ENCODE measurements around the gene ATL3.

Gene ATL3

GRCh38 chr11:63592975-63593395 is 78.2 kb downstream of the ATL3 start:
- Histone ChIP-seq H3K36me3 (ENCODE audit: insufficient read depth, low read length) (no peaks in the 10 kb centered on the region), H3K4me2 (ENCODE audit: insufficient read depth, low read length) (no peak overlapping the region), H4K20me1 (ENCODE audit: insufficient read depth, low read length) (no peaks in the 10 kb centered on the region), H3K4me3 (ENCODE audit: low read depth in 1 of 2, low read length in 2 of 2) (no peak overlapping the region), H3K27me3 (ENCODE audit: insufficient read depth, low read length, poor library complexity) (peaks cover 3% of the 10 kb centered on the region), H3K79me2 (ENCODE audit: insufficient read depth, low read length) (no peaks in the 10 kb centered on the region), H3K27ac (ENCODE audit: low read length) (no peak overlapping the region), H3K9me3 (ENCODE audit: insufficient read depth, low read length, severe bottlenecking) (no peaks in the 10 kb centered on the region), H3K9ac (ENCODE audit: low read depth, low read length) (no peak overlapping the region), H2AFZ (ENCODE audit: low read depth, low read length) (no peak overlapping the region), H3K4me1 (ENCODE audit: insufficient read depth, low read length) (no peaks in the 10 kb centered on the region)
- no peak for ATAC-seq (ENCODE audit: insufficient read depth, low read depth)
- DNase-seq: peak; percentile 20
- TF ChIP-seq CTCF (IDR thresholded peaks at IDR 0.05; ENCODE audit: borderline replicate concordance, extremely low read depth, low read length, poor library complexity, severe bottlenecking): peak; percentile 39
- no peak for TF ChIP-seq EZH2 (IDR thresholded peaks at IDR 0.05; ENCODE audit: borderline replicate concordance, low read depth, low read length, severe bottlenecking)

- H3K27me3 ChIP-seq (ENCODE audit: insufficient read depth, low read length, poor library complexity): peaks cover 3% of the 10 kb centered on the region
- H2AFZ ChIP-seq (ENCODE audit: low read depth, low read length): no peak overlapping the region
- H3K79me2 ChIP-seq (ENCODE audit: insufficient read depth, low read length): no peaks in the 10 kb centered on the region
- no peaks in the 10 kb centered on the region for H3K9me3 ChIP-seq (ENCODE audit: insufficient read depth, low read length, severe bottlenecking)
- DNase-seq: no peak
- TF ChIP-seq CTCF (IDR thresholded peaks at IDR 0.05; ENCODE audit: borderline replicate concordance, extremely low read depth, low read length, poor library complexity, severe bottlenecking) (no peak), EZH2 (IDR thresholded peaks at IDR 0.05; ENCODE audit: borderline replicate concordance, low read depth, low read length, severe bottlenecking) (no peak)
- no peak overlapping the region for H3K4me2 ChIP-seq (ENCODE audit: insufficient read depth, low read length)
- no peaks in the 10 kb centered on the region for H3K4me1 ChIP-seq (ENCODE audit: insufficient read depth, low read length)
- no peak overlapping the region for H3K4me3 ChIP-seq (ENCODE audit: low read depth in 1 of 2, low read length in 2 of 2)
- H3K27ac ChIP-seq (ENCODE audit: low read length): no peak overlapping the region
- no peak overlapping the region for H3K9ac ChIP-seq (ENCODE audit: low read depth, low read length)
- no peaks in the 10 kb centered on the region for H4K20me1 ChIP-seq (ENCODE audit: insufficient read depth, low read length)
- no peak for ATAC-seq (ENCODE audit: insufficient read depth, low read depth)
- no peaks in the 10 kb centered on the region for H3K36me3 ChIP-seq (ENCODE audit: insufficient read depth, low read length)
These were observed 81.0 kb downstream of the ATL3 start for GRCh38 chr11:63590024-63590788.

- no peak overlapping the region for H3K27ac ChIP-seq (ENCODE audit: low read length)
- no peak overlapping the region for H3K4me2 ChIP-seq (ENCODE audit: insufficient read depth, low read length)
- peaks cover 3% of the 10 kb centered on the region for H3K27me3 ChIP-seq (ENCODE audit: insufficient read depth, low read length, poor library complexity)
- H3K9me3 ChIP-seq (ENCODE audit: insufficient read depth, low read length, severe bottlenecking): no peaks in the 10 kb centered on the region
- no peak overlapping the region for H2AFZ ChIP-seq (ENCODE audit: low read depth, low read length)
- no peak overlapping the region for H3K9ac ChIP-seq (ENCODE audit: low read depth, low read length)
- DNase-seq: no peak
- TF ChIP-seq CTCF (IDR thresholded peaks at IDR 0.05; ENCODE audit: borderline replicate concordance, extremely low read depth, low read length, poor library complexity, severe bottlenecking) (no peak), EZH2 (IDR thresholded peaks at IDR 0.05; ENCODE audit: borderline replicate concordance, low read depth, low read length, severe bottlenecking) (no peak)
- ATAC-seq (ENCODE audit: insufficient read depth, low read depth): no peak
- no peaks in the 10 kb centered on the region for H3K36me3 ChIP-seq (ENCODE audit: insufficient read depth, low read length)
- H3K79me2 ChIP-seq (ENCODE audit: insufficient read depth, low read length): no peaks in the 10 kb centered on the region
- H3K4me1 ChIP-seq (ENCODE audit: insufficient read depth, low read length): no peaks in the 10 kb centered on the region
- no peak overlapping the region for H3K4me3 ChIP-seq (ENCODE audit: low read depth in 1 of 2, low read length in 2 of 2)
- no peaks in the 10 kb centered on the region for H4K20me1 ChIP-seq (ENCODE audit: insufficient read depth, low read length)
These were observed 82.2 kb downstream of the ATL3 start for GRCh38 chr11:63589000-63589399.
